DMS114 treated with DMSO at 0.1 percent for 48 hours (cell line): Measurements from ENCODE around the gene NFATC2IP.
A peak's percentile ranks its signal among the peaks of the same experiment; 100 is the strongest.
"Not testable (repeated sequence)": the region's sequence is repeated elsewhere in the genome, so short reads cannot be mapped to it uniquely, and the experiment has no call there.

ENCODE experiments used
- DNase-seq: peaks from one replicate; lab custom pipeline; 2025; ENCODE audit not compliant: unreplicated experiment; lab: John Stamatoyannopoulos, UW

The NFATC2IP gene

GRCh38 chr16:28964496-28964895, 13.8 kb downstream of the NFATC2IP start:
- no peak for DNase-seq

- DNase-seq, result no peak
Measured at GRCh38 chr16:28967156-28967555, 16.4 kb downstream of the NFATC2IP start.

- not testable (repeated sequence) for DNase-seq
Measured at GRCh38 chr16:28969696-28970095, 19.0 kb downstream of the NFATC2IP start.

GRCh38 chr16:28974007-28974436, 23.3 kb downstream of the NFATC2IP start:
- DNase-seq, result peak; percentile 26

- DNase-seq, result peak; percentile 87
Measured at GRCh38 chr16:28974437-28975157, 23.9 kb downstream of the NFATC2IP start, which contains the start of gene SPNS1. SPNS1 (plus strand) TSS chr16:28974778; CDS start chr16:28975152, 374 bp downstream.

- no peak for DNase-seq
Measured at GRCh38 chr16:28975158-28975599, 24.4 kb downstream of the NFATC2IP start.

- DNase-seq, result no peak
Measured at GRCh38 chr16:28977703-28978662, 27.2 kb downstream of the NFATC2IP start.

- DNase-seq, result not testable (repeated sequence)
Measured at GRCh38 chr16:28980330-28980729, 29.6 kb downstream of the NFATC2IP start.

GRCh38 chr16:28980929-28981328, 30.2 kb downstream of the NFATC2IP start:
- DNase-seq, result no peak

GRCh38 chr16:28981517-28981916, 30.8 kb downstream of the NFATC2IP start:
- no peak for DNase-seq

- no peak for DNase-seq
Measured at GRCh38 chr16:28982418-28982817, 31.7 kb downstream of the NFATC2IP start.

- no peak for DNase-seq
Measured at GRCh38 chr16:28982949-28983348, 32.2 kb downstream of the NFATC2IP start.

- DNase-seq, result no peak
Measured at GRCh38 chr16:28983644-28984043, 32.9 kb downstream of the NFATC2IP start.

- no peak for DNase-seq
Measured at GRCh38 chr16:28984091-28984490, 33.4 kb downstream of the NFATC2IP start.

- DNase-seq, result no peak
Measured at GRCh38 chr16:28984619-28985135, 33.9 kb downstream of the NFATC2IP start, which contains the start of gene LAT. LAT (plus strand) TSS chr16:28985052; CDS start chr16:28985418, 366 bp downstream.

- no peak for DNase-seq
Measured at GRCh38 chr16:28985211-28986041, 34.7 kb downstream of the NFATC2IP start.

GRCh38 chr16:28986046-28986445, 35.3 kb downstream of the NFATC2IP start:
- no peak for DNase-seq

GRCh38 chr16:28986492-28986891, 35.8 kb downstream of the NFATC2IP start:
- no peak for DNase-seq

- DNase-seq, result no peak
Measured at GRCh38 chr16:28987170-28987853, 36.6 kb downstream of the NFATC2IP start.

- DNase-seq, result no peak
Measured at GRCh38 chr16:28989363-28989762, 38.6 kb downstream of the NFATC2IP start.
